SK-N-SH treated with all-trans-retinoic acid at 6 μM for 48 hours (cell line): ENCODE data around the gene ATP6V0B.

ENCODE experiments used
- ATAC-seq: fragments of 200-7000 bp; cut with Tn5 transposase; 3 replicates; pipeline ENCODE4 v1.9.1; 2020; ENCODE audit warnings: mild to moderate bottlenecking, moderate library complexity
- ARNTL ChIP-seq: fragments of 450-650 bp; formaldehyde crosslinking; IDR thresholded peaks from 2 replicates; pipeline ENCODE4 v1.5.0; 2020; ENCODE audit warnings: low read depth, mild to moderate bottlenecking, moderate library complexity, borderline replicate concordance
- BACH2 ChIP-seq: fragments of 250-450 bp; sonication (Bioruptor Pico); IDR thresholded peaks from 2 replicates; pipeline ENCODE4 v1.9.0; 2021; ENCODE audit warnings: mild to moderate bottlenecking, borderline replicate concordance
- CSDC2 ChIP-seq: fragments of 250-450 bp; sonication (Bioruptor Pico); IDR thresholded peaks from 2 replicates; pipeline ENCODE4 v1.5.0; 2020; ENCODE audit warnings: mild to moderate bottlenecking, moderate library complexity
- GLIS3 ChIP-seq: fragments of 250-450 bp; sonication (Bioruptor Pico); IDR thresholded peaks from 2 replicates; pipeline ENCODE4 v1.5.0; 2020; ENCODE audit warnings: mild to moderate bottlenecking, moderate library complexity
- ISL1 ChIP-seq: fragments of 250-450 bp; sonication (Bioruptor Pico); IDR thresholded peaks from 2 replicates; pipeline ENCODE4 v2.1.2; 2022; ENCODE audit warnings: mild to moderate bottlenecking, moderate library complexity
- POU6F1 ChIP-seq: fragments of 250-450 bp; sonication (Bioruptor Pico); IDR thresholded peaks from 2 replicates; pipeline ENCODE4 v1.8.0; 2021; ENCODE audit warnings: low read depth, mild to moderate bottlenecking, moderate library complexity, borderline replicate concordance
- PPARA ChIP-seq: fragments of 250-450 bp; sonication (Bioruptor Pico); IDR thresholded peaks from 2 replicates; pipeline ENCODE4 v1.5.0; 2020; ENCODE audit warnings: mild to moderate bottlenecking, borderline replicate concordance
- RARB ChIP-seq: fragments of 250-450 bp; sonication (Bioruptor Pico); IDR thresholded peaks from 2 replicates; pipeline ENCODE4 v1.8.0; 2021; ENCODE audit warnings: mild to moderate bottlenecking, moderate library complexity
- TCF4 ChIP-seq: fragments of 250-450 bp; sonication (Bioruptor Pico); IDR thresholded peaks from 2 replicates; pipeline ENCODE4 v1.8.0; 2021; ENCODE audit warnings: mild to moderate bottlenecking, moderate library complexity, borderline replicate concordance
- TOX ChIP-seq: fragments of 250-450 bp; sonication (Bioruptor Pico); IDR thresholded peaks from 2 replicates; pipeline ENCODE4 v1.8.0; 2021; ENCODE audit warnings: mild to moderate bottlenecking, moderate library complexity, borderline replicate concordance
- ZC3H10 ChIP-seq: fragments of 250-450 bp; sonication (Bioruptor Pico); IDR thresholded peaks from 2 replicates; pipeline ENCODE4 v1.5.1; 2021; ENCODE audit warnings: mild to moderate bottlenecking, moderate library complexity
- ZFP3 ChIP-seq: fragments of 250-450 bp; sonication (Bioruptor Pico); IDR thresholded peaks from 2 replicates; pipeline ENCODE4 v1.5.0; 2020; ENCODE audit warnings: mild to moderate bottlenecking, moderate library complexity
- ZFP30 ChIP-seq: fragments of 450-650 bp; formaldehyde crosslinking; IDR thresholded peaks from 2 replicates; pipeline ENCODE4 v1.5.0; 2022; ENCODE audit warnings: mild to moderate bottlenecking, moderate library complexity
- ZNF565 ChIP-seq: fragments of 450-650 bp; formaldehyde crosslinking; conservative IDR thresholded peaks from 2 replicates; pipeline ENCODE4 v1.5.0; 2020; ENCODE audit warnings: low read depth, mild to moderate bottlenecking, moderate library complexity
- ZNF70 ChIP-seq: fragments of 450-650 bp; formaldehyde crosslinking; IDR thresholded peaks from 2 replicates; pipeline ENCODE4 v1.5.0; 2020; ENCODE audit warnings: mild to moderate bottlenecking, moderate library complexity
- ZNF8 ChIP-seq: fragments of 450-650 bp; formaldehyde crosslinking; IDR thresholded peaks from 2 replicates; pipeline ENCODE4 v1.5.0; 2020; ENCODE audit warnings: mild to moderate bottlenecking, moderate library complexity
- TF ChIP-seq, protein P1 (sequence below): fragments of 250-450 bp; sonication (Bioruptor Pico); IDR thresholded peaks from 2 replicates; pipeline ENCODE4 v1.5.1; 2020; ENCODE audit warnings: low read depth, mild to moderate bottlenecking, moderate library complexity
- TF ChIP-seq, protein P2 (sequence below): fragments of 250-450 bp; sonication (Bioruptor Pico); IDR thresholded peaks from 2 replicates; pipeline ENCODE4 v1.5.1; 2021; ENCODE audit warnings: mild to moderate bottlenecking, moderate library complexity
- TF ChIP-seq, protein P3 (sequence below): fragments of 250-450 bp; sonication (Bioruptor Pico); IDR thresholded peaks from 2 replicates; pipeline ENCODE4 v1.5.0; 2020; ENCODE audit warnings: mild to moderate bottlenecking, moderate library complexity

Gene ATP6V0B

GRCh38 chr1:43982241-43982640, 7.5 kb downstream of the ATP6V0B start:
- TF ChIP-seq, protein P1, sequence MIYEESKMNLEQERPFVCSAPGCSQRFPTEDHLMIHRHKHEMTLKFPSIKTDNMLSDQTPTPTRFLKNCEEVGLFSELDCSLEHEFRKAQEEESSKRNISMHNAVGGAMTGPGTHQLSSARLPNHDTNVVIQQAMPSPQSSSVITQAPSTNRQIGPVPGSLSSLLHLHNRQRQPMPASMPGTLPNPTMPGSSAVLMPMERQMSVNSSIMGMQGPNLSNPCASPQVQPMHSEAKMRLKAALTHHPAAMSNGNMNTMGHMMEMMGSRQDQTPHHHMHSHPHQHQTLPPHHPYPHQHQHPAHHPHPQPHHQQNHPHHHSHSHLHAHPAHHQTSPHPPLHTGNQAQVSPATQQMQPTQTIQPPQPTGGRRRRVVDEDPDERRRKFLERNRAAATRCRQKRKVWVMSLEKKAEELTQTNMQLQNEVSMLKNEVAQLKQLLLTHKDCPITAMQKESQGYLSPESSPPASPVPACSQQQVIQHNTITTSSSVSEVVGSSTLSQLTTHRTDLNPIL (CRISPR knock-in tag) = no peak
- no peak for TF ChIP-seq ZFP30 (CRISPR knock-in tag)
- TF ChIP-seq BACH2 (CRISPR knock-in tag) = no peak
- TF ChIP-seq ZNF70 (CRISPR knock-in tag) = no peak
- TF ChIP-seq TCF4 = no peak
- ATAC-seq = no peak

GRCh38 chr1:43982808-43983207, 8.0 kb downstream of the ATP6V0B start:
- ATAC-seq = no peak
- TF ChIP-seq, protein P2, sequence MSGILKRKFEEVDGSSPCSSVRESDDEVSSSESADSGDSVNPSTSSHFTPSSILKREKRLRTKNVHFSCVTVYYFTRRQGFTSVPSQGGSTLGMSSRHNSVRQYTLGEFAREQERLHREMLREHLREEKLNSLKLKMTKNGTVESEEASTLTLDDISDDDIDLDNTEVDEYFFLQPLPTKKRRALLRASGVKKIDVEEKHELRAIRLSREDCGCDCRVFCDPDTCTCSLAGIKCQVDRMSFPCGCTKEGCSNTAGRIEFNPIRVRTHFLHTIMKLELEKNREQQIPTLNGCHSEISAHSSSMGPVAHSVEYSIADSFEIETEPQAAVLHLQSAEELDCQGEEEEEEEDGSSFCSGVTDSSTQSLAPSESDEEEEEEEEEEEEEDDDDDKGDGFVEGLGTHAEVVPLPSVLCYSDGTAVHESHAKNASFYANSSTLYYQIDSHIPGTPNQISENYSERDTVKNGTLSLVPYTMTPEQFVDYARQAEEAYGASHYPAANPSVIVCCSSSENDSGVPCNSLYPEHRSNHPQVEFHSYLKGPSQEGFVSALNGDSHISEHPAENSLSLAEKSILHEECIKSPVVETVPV (CRISPR knock-in tag) = no peak
- no peak for TF ChIP-seq GLIS3 (CRISPR knock-in tag)
- TF ChIP-seq POU6F1 (CRISPR knock-in tag) = no peak
- TF ChIP-seq, protein P1 (CRISPR knock-in tag) = no peak
- TF ChIP-seq TOX (CRISPR knock-in tag) = no peak
- no peak for TF ChIP-seq ZNF8 (CRISPR knock-in tag)
- no peak for TF ChIP-seq ZFP3 (CRISPR knock-in tag)
- no peak for TF ChIP-seq PPARA (CRISPR knock-in tag)
- no peak for TF ChIP-seq BACH2 (CRISPR knock-in tag)

GRCh38 chr1:43983253-43983899, 8.6 kb downstream of the ATP6V0B start:
- ATAC-seq = no peak
- TF ChIP-seq, protein P2 (CRISPR knock-in tag) = no peak
- TF ChIP-seq ARNTL (CRISPR knock-in tag) (no peak), ZNF565 (CRISPR knock-in tag) (no peak)

- no peak for ATAC-seq
Measured at GRCh38 chr1:43984855-43985254, 10.1 kb downstream of the ATP6V0B start.

More at GRCh38 chr1:43984855-43985254, 10.1 kb downstream of the ATP6V0B start:
- TF ChIP-seq, protein P3, sequence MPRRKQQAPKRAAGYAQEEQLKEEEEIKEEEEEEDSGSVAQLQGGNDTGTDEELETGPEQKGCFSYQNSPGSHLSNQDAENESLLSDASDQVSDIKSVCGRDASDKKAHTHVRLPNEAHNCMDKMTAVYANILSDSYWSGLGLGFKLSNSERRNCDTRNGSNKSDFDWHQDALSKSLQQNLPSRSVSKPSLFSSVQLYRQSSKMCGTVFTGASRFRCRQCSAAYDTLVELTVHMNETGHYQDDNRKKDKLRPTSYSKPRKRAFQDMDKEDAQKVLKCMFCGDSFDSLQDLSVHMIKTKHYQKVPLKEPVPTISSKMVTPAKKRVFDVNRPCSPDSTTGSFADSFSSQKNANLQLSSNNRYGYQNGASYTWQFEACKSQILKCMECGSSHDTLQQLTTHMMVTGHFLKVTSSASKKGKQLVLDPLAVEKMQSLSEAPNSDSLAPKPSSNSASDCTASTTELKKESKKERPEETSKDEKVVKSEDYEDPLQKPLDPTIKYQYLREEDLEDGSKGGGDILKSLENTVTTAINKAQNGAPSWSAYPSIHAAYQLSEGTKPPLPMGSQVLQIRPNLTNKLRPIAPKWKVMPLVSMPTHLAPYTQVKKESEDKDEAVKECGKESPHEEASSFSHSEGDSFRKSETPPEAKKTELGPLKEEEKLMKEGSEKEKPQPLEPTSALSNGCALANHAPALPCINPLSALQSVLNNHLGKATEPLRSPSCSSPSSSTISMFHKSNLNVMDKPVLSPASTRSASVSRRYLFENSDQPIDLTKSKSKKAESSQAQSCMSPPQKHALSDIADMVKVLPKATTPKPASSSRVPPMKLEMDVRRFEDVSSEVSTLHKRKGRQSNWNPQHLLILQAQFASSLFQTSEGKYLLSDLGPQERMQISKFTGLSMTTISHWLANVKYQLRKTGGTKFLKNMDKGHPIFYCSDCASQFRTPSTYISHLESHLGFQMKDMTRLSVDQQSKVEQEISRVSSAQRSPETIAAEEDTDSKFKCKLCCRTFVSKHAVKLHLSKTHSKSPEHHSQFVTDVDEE (CRISPR knock-in tag) = no peak
- TF ChIP-seq ZFP30 (CRISPR knock-in tag) (no peak), PPARA (CRISPR knock-in tag) (no peak), BACH2 (CRISPR knock-in tag) (no peak), ISL1 (CRISPR knock-in tag) (no peak), TOX (CRISPR knock-in tag) (no peak), ZC3H10 (no peak), ZNF70 (CRISPR knock-in tag) (no peak), RARB (CRISPR knock-in tag) (no peak), ZNF565 (CRISPR knock-in tag) (no peak), CSDC2 (CRISPR knock-in tag) (no peak), ARNTL (CRISPR knock-in tag) (no peak), ZNF8 (CRISPR knock-in tag) (no peak)
- TF ChIP-seq, protein P1 (CRISPR knock-in tag) = no peak
